A549 (cell line): ENCODE measurements around the gene WHRN. TPM values are rescaled to one million over a fixed set of nuclear protein-coding genes. Genes with fewer than 3 reads are reported as not detected.

ENCODE experiments used
- ATAC-seq, 2 experiments: fragments of 200-7000 bp in 1 of 2; fragments of >200 bp in 1 of 2; cut with Nextera tagmentation in 1 of 2; cut with Tn5 transposase in 1 of 2; 3 replicates each; pipeline versions ENCODE4 v1.8.0 to v1.9.1; 2018 to 2020; ENCODE audit warnings: mild to moderate bottlenecking in 1 of 2, moderate library complexity in 1 of 2
- CTCF ChIA-PET: fragments of 300-600 bp; sonication (Branson Sonifier 250); formaldehyde crosslinking; extraction: SDS; loops from one replicate; lab custom pipeline; 2021; ENCODE audit warnings: antibody characterized with exemption, inconsistent platforms; lab: Yijun Ruan, JAX
- POLR2A ChIA-PET: fragments of 350-600 bp; formaldehyde crosslinking; extraction: SDS; loops from one replicate; lab custom pipeline; 2021; ENCODE audit warnings: antibody characterized with exemption, inconsistent platforms; lab: Yijun Ruan, JAX
- DNase-seq, 2 experiments: peaks; one replicate each; pipeline versions ENCODE4 v3.0.0 to v3.0.0-alpha.2; 2011 to 2016; ENCODE audit warnings: low read depth in 1 of 2, low spot score in 1 of 2
- FAIRE-seq: peaks from 2 replicates; lab custom pipeline; 2011; peaks lifted over from hg19 to GRCh38; lab: Jason Lieb, UNC
- H3K27ac ChIP-seq, 2 experiments: fragments of >200 bp; sonication (Bioruptor Twin); formaldehyde crosslinking; 3 replicates each; pipeline ENCODE4 v1.5.1; 2016 to 2017
- H3K4me1 ChIP-seq: fragments of >200 bp; sonication (Bioruptor Twin); formaldehyde crosslinking; 3 replicates; pipeline ENCODE4 v1.6.1; 2016
- H3K4me2 ChIP-seq: fragments of >200 bp; sonication (Bioruptor Twin); formaldehyde crosslinking; 3 replicates; pipeline ENCODE4 v1.6.1; 2016
- H3K4me3 ChIP-seq: fragments of >200 bp; sonication (Bioruptor Twin); formaldehyde crosslinking; 3 replicates; pipeline ENCODE4 v1.5.1; 2016
- H3K9me3 ChIP-seq: fragments of >200 bp; sonication (Bioruptor Twin); formaldehyde crosslinking; 3 replicates; pipeline ENCODE4 v1.6.1; 2016
- BCL3 ChIP-seq: fragments of >200 bp; sonication (Bioruptor Twin); formaldehyde crosslinking; IDR thresholded peaks from 3 replicates; pipeline ENCODE4 v1.6.1; 2016
- CBX8 ChIP-seq: fragments of 200-600 bp; sonication (generic); IDR thresholded peaks from 2 replicates; pipeline ENCODE4 v1.6.1; 2016
- CEBPB ChIP-seq, 2 experiments: fragments of >200 bp in 1 of 2; sonication (Bioruptor Twin) in 1 of 2; formaldehyde crosslinking in 1 of 2; IDR thresholded peaks; 2 replicates each; pipeline ENCODE4 v1.6.1; 2012 to 2016
- CHD2 ChIP-seq: fragments of 150-350 bp; IDR thresholded peaks from 2 replicates; pipeline ENCODE4 v1.6.1; 2014; ENCODE audit warnings: low read length; ENCODE audit not compliant: partially characterized antibody
- E2F6 ChIP-seq: IDR thresholded peaks from 2 replicates; pipeline ENCODE4 v1.6.1; 2012; ENCODE audit warnings: low read depth, borderline replicate concordance
- EHF ChIP-seq: fragments of 250-450 bp; sonication (Bioruptor Pico); IDR thresholded peaks from 2 replicates; pipeline ENCODE4 v1.5.0; 2020; ENCODE audit warnings: mild to moderate bottlenecking
- FOSB ChIP-seq: fragments of 250-450 bp; sonication (Bioruptor Pico); IDR thresholded peaks from 2 replicates; pipeline ENCODE4 v1.5.0; 2020; ENCODE audit warnings: mild to moderate bottlenecking, moderate library complexity
- FOSL2 ChIP-seq, 2 experiments: fragments of 450-650 bp in 1 of 2; fragments of >200 bp in 1 of 2; sonication (Bioruptor Twin) in 1 of 2; formaldehyde crosslinking; IDR thresholded peaks; 2 replicates each; pipeline versions ENCODE4 v1.5.0 to v1.6.1; 2016 to 2020; ENCODE audit warnings: mild to moderate bottlenecking in 1 of 2, moderate library complexity in 1 of 2
- FOXS1 ChIP-seq: fragments of 250-450 bp; sonication (Bioruptor Pico); IDR thresholded peaks from 2 replicates; pipeline ENCODE4 v1.5.0; 2020; ENCODE audit warnings: mild to moderate bottlenecking, moderate library complexity
- GATA3 ChIP-seq: IDR thresholded peaks from 2 replicates; pipeline ENCODE4 v1.6.1; 2012; ENCODE audit warnings: borderline replicate concordance
- HEYL ChIP-seq: fragments of 250-450 bp; sonication (Bioruptor Pico); IDR thresholded peaks from 2 replicates; pipeline ENCODE4 v1.8.0; 2021; ENCODE audit warnings: mild to moderate bottlenecking, moderate library complexity
- HOXA7 ChIP-seq: fragments of 250-450 bp; sonication (Bioruptor Pico); IDR thresholded peaks from 2 replicates; pipeline ENCODE4 v1.5.0; 2020; ENCODE audit warnings: mild to moderate bottlenecking, moderate library complexity
- HOXB13 ChIP-seq: fragments of 250-450 bp; sonication (Bioruptor Pico); IDR thresholded peaks from 2 replicates; pipeline ENCODE4 v1.5.0; 2020; ENCODE audit warnings: low read depth, mild to moderate bottlenecking, moderate library complexity
- KDM1A ChIP-seq: fragments of 200-600 bp; sonication (generic); IDR thresholded peaks from 2 replicates; pipeline ENCODE4 v1.6.1; 2016; ENCODE audit warnings: low read depth, mild to moderate bottlenecking
- MAZ ChIP-seq: fragments of 150-350 bp; IDR thresholded peaks from 2 replicates; pipeline ENCODE4 v1.6.1; 2014; ENCODE audit warnings: antibody characterized with exemption, low read depth, low read length, borderline replicate concordance
- MYC ChIP-seq: IDR thresholded peaks from 2 replicates; pipeline ENCODE4 v1.6.1; 2012; ENCODE audit warnings: mild to moderate bottlenecking, inconsistent platforms, low read length, improper control_type of control experiment, borderline replicate concordance
- NPAS2 ChIP-seq: fragments of 250-450 bp; sonication (Bioruptor Pico); IDR thresholded peaks from 2 replicates; pipeline ENCODE4 v1.8.0; 2022; ENCODE audit warnings: mild to moderate bottlenecking, moderate library complexity, borderline replicate concordance
- POLR2A ChIP-seq: IDR thresholded peaks from 2 replicates; pipeline ENCODE4 v1.6.1; 2012; ENCODE audit warnings: mild to moderate bottlenecking, low read length
- RAD21 ChIP-seq, 2 experiments: fragments of >200 bp in 1 of 2; sonication (Bioruptor Twin) in 1 of 2; formaldehyde crosslinking in 1 of 2; IDR thresholded peaks in 1 of 2; conservative IDR thresholded peaks in 1 of 2; 2 replicates in 1 of 2; 3 replicates in 1 of 2; pipeline ENCODE4 v1.6.1; 2012 to 2018; ENCODE audit warnings: inconsistent platforms in 1 of 2
- RARB ChIP-seq: fragments of 250-450 bp; sonication (Bioruptor Pico); IDR thresholded peaks from 2 replicates; pipeline ENCODE4 v1.8.0; 2021; ENCODE audit warnings: mild to moderate bottlenecking, moderate library complexity
- RCOR1 ChIP-seq: fragments of 150-350 bp; IDR thresholded peaks from 2 replicates; pipeline ENCODE4 v1.6.1; 2014; ENCODE audit warnings: antibody characterized with exemption, low read length, low read depth
- RFX5 ChIP-seq: fragments of 450-650 bp; IDR thresholded peaks from 2 replicates; pipeline ENCODE4 v1.7.1; 2014; ENCODE audit warnings: antibody characterized with exemption, mild to moderate bottlenecking, moderate library complexity
- RNF2 ChIP-seq: fragments of 200-600 bp; sonication (generic); IDR thresholded peaks from 2 replicates; pipeline ENCODE4 v1.6.1; 2016; ENCODE audit warnings: low read depth, mild to moderate bottlenecking, antibody characterized with exemption, moderate library complexity, borderline replicate concordance
- TFCP2L1 ChIP-seq: fragments of 250-450 bp; sonication (Bioruptor Pico); IDR thresholded peaks from 2 replicates; pipeline ENCODE4 v1.5.0; 2021; ENCODE audit warnings: mild to moderate bottlenecking
- WGBS: methylation state at CpG from one replicate; pipeline ENCODE4 v1.1.6; 2017; ENCODE audit errors: missing lambda C conversion rate; 5-methylcytosine and 5-hydroxymethylcytosine counted together
- polyA plus RNA-seq, 4 experiments: library from polyadenylated mRNA; depleted of rRNA in 3 of 4; stranded (reverse); fragments of >200 nt; fragmentation: RNase III in 1 of 4; extraction: RNeasy Plus Mini Kit Qiagen cat#74134 plus additional on column Dnase treatment in 1 of 4; gene quantifications; 2 replicates in 3 of 4; 3 replicates in 1 of 4; pipeline ENCODE4 v1.2.3, GENCODE V29; 2011 to 2017

WHRN gene
- polyA plus RNA-seq, 2 of the 4 experiments (the other 2 are of a cell fraction): 1.2 to 3.2 TPM

- no peak for TF ChIP-seq CBX8
- no peak for TF ChIP-seq HOXB13 (CRISPR knock-in tag)
- TF ChIP-seq FOSB: no peak
- TF ChIP-seq TFCP2L1 (CRISPR knock-in tag): no peak
- TF ChIP-seq RARB (CRISPR knock-in tag): no peak
- no peak for TF ChIP-seq RCOR1
Measured at GRCh38 chr9:114501796-114502682, 3.2 kb downstream of the WHRN start (continued).

- TF ChIP-seq CBX8 (no peak), FOSB (no peak), E2F6 (no peak), HOXA7 (CRISPR knock-in tag) (no peak), FOXS1 (no peak), RARB (CRISPR knock-in tag) (no peak), MAZ (no peak), EHF (CRISPR knock-in tag) (no peak), KDM1A (no peak), NPAS2 (CRISPR knock-in tag) (no peak), RFX5 (no peak), CHD2 (no peak), GATA3 (no peak), FOSL2 (IDR thresholded peaks at IDR 0.05) (no peak), FOSL2 (CRISPR knock-in tag; IDR thresholded peaks at IDR 0.05) (no peak), POLR2A (no peak), BCL3 (no peak)
- no peak for ATAC-seq
- no peak overlapping the region for H3K4me3 ChIP-seq
- ChIA-PET POLR2A (no interaction called here), CTCF (interaction anchor here (0.7 to 10.7 kb wide), 5 partner anchors 14 to 152 kb away, joined by 3 to 104 read pairs (median 6); no protein-coding TSS in a partner anchor)
- FAIRE-seq: no peak
- H3K27ac ChIP-seq: no peak overlapping the region
- WGBS: 84% methylated on average over 3 of the region's 3 CpGs
- DNase-seq: no peak
- no peak overlapping the region; the same call in 2 of the 3 replicates for H3K4me2 ChIP-seq
- peaks cover 21% of the 10 kb centered on the region for H3K4me1 ChIP-seq
- H3K9me3 ChIP-seq: no peaks in the 10 kb centered on the region
Measured at GRCh38 chr9:114500697-114501292, 4.5 kb downstream of the WHRN start.

- H3K4me2 ChIP-seq: no peak overlapping the region
- DNase-seq: no peak
- TF ChIP-seq FOSB (no peak), CHD2 (no peak), HEYL (CRISPR knock-in tag) (no peak), POLR2A (no peak), HOXA7 (CRISPR knock-in tag) (no peak), RCOR1 (no peak), RAD21 (conservative IDR thresholded peaks at IDR 0.05 in 1 of 2, IDR thresholded peaks at IDR 0.05 in 1 of 2) (no peak), CEBPB (IDR thresholded peaks at IDR 0.05) (no peak), MYC (no peak), EHF (CRISPR knock-in tag) (no peak), HOXB13 (CRISPR knock-in tag) (no peak), RNF2 (no peak), RARB (CRISPR knock-in tag) (no peak)
- WGBS: 72% methylated on average over 9 of the region's 9 CpGs
- ChIA-PET POLR2A (interaction anchor here (1.1 kb wide), 1 partner anchor 88 kb away, joined by 4 read pairs; the partner anchor contains the start of gene ATP6V1G1), CTCF (interaction anchor here (0.7 to 10.7 kb wide), 5 partner anchors 14 to 138 kb away, joined by 3 to 104 read pairs (median 4); no protein-coding TSS in a partner anchor)
- H3K9me3 ChIP-seq: no peaks in the 10 kb centered on the region
- no peak for ATAC-seq
- no peak overlapping the region for H3K4me3 ChIP-seq
- peaks cover 21% of the 10 kb centered on the region for H3K4me1 ChIP-seq
- FAIRE-seq: no peak
- no peak overlapping the region for H3K27ac ChIP-seq
Measured at GRCh38 chr9:114499941-114500696, 5.2 kb downstream of the WHRN start.
